Measurements from ENCODE around the gene USP47. TPM values are rescaled to one million over a fixed set of nuclear protein-coding genes. Genes with fewer than 3 reads are reported as not detected.

Gene USP47
- total and polyA plus RNA-seq, 8 donors, result 16.2 to 32.3 (median 21.3) TPM

- no peak within 1 kb of the TSS for H3K27ac ChIP-seq
- ATAC-seq, result peak in 3 of 4 donors; percentile 22 to 39 (median 35)
- peak within 1 kb of the TSS in 3 of 4 donors; percentile 1 to 54 (median 33) for H3K4me3 ChIP-seq
- DNase-seq, result no peak
- H3K4me1 ChIP-seq, result no peaks in the 10 kb centered on the region
- H3K27me3 ChIP-seq, result peaks cover 0 to 6% (median 3%) of the 10 kb centered on the region in 4 donors
- 14 to 27% methylated on average over 44 to 71 of the region's 71 CpGs for WGBS, 2 donors
- no peaks in the 10 kb centered on the region for H3K9me3 ChIP-seq
- FAIRE-seq, result no peak
- H3K36me3 ChIP-seq, result no peaks in the 10 kb centered on the region
- TF ChIP-seq CTCF (IDR thresholded peaks at IDR 0.05), result no peak
- intact Hi-C loops (cut with DNase I), result no loop called here
These were observed 166.3 kb downstream of the USP47 start, which contains the start of gene DKK3 for GRCh38 chr11:12007769-12008737. Gene DKK3, minus strand, starts transcription at chr11:12008626. Its CDS starts 44 bp downstream, at chr11:12008582.

Other genes starting within 250 kb of the USP47 start
- gene GALNT18, start 220.0 kb upstream of the USP47 start, total RNA-seq, result 1 to 10 TPM; 2.0 to 8.9 (median 4.3) TPM
- 1 to 10 TPM; 4.7 to 5.5 TPM for gene GALNT18, start 220.0 kb upstream of the USP47 start, polyA plus RNA-seq
- gene DKK3, start 166.7 kb downstream of the USP47 start, total RNA-seq, result 10 to 100 TPM in 1 of 6 donors, 1 to 10 TPM in 5; 3.9 to 10.5 (median 5.8) TPM
- gene DKK3, start 166.7 kb downstream of the USP47 start, polyA plus RNA-seq, result 1 to 10 TPM; 2.7 to 9.1 TPM